Lung microvascular endothelial cell (primary cell): ENCODE results near the gene ZNHIT6. TPM values are rescaled to one million over a fixed set of nuclear protein-coding genes. Genes with fewer than 3 reads are reported as not detected.
"Not testable (repeated sequence)": the region's sequence is repeated elsewhere in the genome, so short reads cannot be mapped to it uniquely, and the experiment has no call there.

Experiments
- DNase-seq, 2 donors: peaks; one replicate each; pipeline versions ENCODE4 v3.0.0 to v3.0.0-alpha.2; 2010; ENCODE audit warnings: low read depth in 2 of 2
- total RNA-seq: library from RNA; depleted of rRNA; stranded (reverse); fragments of >200 nt; gene quantifications from 2 replicates; pipeline ENCODE4 v1.2.1, GENCODE V29; 2014

The ZNHIT6 gene
- total RNA-seq, 1 donor from 2014 or later: 11.1 TPM

GRCh38 chr1:85672031-85672660 lies 36.1 kb downstream of the ZNHIT6 start:
- no peak for DNase-seq

DNA sequence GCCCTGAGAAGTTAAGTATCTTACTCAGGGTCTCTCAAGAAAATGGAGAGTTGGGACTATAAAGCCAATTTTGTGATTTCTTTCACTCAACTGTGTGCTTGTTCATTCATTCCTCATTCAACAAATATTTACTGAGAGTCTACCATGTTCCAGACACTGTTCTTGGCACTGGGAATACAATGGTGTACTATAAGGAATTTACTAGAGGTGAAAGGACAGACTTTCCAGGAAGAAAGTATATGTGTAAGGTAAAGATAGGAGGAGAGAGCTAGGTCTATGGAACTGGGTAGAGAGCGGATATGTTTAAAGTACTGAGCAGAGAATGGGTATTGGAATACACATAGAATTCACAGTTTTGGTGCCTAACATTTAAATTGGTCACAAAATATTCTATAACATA lies 42.3 kb downstream of the ZNHIT6 start:
- no peak for DNase-seq

DNA sequence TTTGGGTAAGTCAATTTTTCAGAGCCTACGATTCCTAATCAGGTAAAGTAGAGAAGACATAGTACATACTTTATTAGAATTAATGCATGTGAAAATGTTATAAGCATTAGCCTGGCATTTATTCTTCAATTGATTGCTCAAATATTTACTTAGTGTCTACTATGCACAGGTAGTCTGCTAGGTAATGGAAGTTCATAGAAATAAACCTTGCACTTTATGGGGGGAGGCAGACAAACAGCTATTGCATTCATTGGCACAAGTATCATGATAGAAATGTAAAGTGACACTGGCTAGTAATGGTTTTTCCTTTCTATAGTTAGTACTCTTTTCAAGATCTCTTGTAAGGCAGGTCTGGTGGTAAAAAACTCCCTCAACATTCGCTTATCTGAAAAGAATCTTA lies 44.9 kb downstream of the ZNHIT6 start:
- no peak for DNase-seq

DNA sequence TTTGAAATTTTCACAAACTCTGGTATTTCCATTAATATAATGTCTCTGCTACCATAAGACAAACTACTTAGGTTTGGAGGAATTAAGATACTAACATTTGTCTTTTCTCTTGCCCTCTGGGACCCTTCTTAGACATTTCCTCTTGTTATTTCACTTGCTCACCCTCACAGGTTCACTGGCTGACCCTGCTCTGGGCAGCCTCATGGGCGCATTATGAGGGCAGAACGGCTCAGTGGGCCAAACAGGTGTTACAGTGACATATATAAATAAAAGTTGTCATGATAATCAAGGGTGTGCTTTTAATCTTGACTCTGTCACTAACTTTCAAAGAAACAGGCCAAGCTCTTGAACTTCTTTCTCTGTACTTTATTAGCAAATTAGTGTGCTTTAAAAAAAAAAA lies 46.5 kb downstream of the ZNHIT6 start:
- no peak for DNase-seq

DNA sequence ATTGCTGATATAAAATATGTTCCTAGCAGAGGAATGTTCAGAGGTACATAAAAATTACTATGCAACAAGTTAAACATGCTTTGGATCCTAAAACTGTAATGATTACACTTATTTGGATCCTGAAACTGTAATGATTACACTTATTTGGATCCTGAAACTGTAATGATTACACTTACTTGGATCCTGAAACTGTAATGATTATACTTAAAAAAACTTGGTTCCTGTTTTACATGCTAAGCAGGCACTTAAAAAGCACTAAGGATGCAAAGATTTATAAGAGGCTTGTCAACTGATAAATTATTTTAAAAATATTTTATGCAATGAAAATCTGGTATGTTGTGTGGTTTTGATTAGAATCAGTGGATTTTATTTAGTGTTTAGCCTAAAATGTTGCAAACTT lies 47.7 kb downstream of the ZNHIT6 start:
- no peak for DNase-seq

GRCh38 chr1:85659174-85659573 lies 49.1 kb downstream of the ZNHIT6 start:
- DNase-seq: no peak

GRCh38 chr1:85656948-85657347 lies 51.3 kb downstream of the ZNHIT6 start:
- no peak for DNase-seq

DNA sequence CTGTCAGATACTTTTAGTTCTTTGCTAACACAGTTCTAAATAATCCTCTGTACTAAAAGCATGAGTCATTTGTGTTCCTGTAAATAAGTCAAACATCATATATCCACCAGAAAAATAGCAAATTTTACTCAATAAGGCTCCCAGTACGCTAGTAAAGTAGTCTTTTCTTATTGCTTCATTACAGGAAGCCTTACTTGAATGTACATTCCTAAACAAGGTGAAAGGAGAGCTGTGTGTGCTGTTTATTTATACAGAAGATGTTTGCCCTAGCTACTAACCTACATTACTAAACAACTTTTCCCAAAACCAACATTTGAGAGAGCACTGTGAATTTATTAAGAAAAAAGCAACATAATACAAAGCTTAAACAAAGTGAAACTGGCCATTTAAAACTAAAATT lies 52.0 kb downstream of the ZNHIT6 start:
- DNase-seq: peak in 1 of 2 donors; percentile 11

GRCh38 chr1:85655315-85655714 lies 52.9 kb downstream of the ZNHIT6 start:
- no peak for DNase-seq

DNA sequence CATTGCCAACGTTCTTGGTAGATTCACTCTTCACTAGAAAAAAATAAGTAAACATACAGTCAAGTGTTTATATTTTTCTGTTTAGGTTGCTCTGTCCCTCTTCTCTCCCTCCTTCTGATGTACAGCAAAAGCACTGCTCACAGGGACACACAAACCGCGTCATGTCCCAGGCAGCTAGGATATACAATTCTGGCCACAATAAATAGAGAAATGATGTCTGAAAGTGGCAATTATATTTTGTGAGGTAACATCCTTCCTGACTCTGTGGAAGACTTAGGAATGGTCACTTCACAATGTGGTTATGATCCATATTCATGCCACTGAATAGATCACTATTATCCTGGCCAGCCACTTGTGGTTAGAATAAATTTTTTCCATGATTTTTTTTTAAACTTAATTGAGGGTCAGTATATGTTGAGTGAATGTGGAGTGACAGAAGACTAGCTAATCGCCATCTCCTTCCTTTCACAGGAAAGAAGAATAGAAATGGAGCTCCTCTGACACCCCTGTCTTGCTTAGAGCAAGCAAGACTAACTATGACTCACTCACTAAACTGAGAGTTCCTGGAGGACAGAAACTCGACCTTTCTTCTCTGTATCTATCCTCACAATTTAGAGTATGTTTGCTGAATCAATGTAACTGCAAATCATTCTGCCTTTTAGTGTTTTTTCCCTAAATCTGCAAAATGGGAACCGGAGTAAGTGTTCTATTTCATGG lies 54.0 kb downstream of the ZNHIT6 start:
- peak in 1 of 2 donors; percentile 66 for DNase-seq

DNA sequence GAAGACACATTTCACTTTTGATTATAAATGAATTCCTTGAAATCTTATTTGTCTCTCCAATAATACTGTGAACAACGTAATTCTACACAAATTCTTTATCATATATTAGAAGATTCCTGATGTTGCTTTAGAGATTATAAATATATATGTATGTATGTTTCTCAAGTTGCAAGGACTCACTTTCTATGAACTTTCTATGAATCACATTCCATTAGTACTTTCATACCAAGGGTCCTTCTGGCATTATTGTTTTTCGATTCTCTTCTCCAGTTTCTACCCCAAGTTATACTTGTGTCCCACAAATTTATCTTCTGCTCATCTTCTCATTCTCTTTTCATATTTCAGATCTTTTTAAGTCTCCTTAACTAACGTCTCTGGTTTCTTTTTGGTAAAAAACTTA lies 55.9 kb downstream of the ZNHIT6 start:
- DNase-seq: no peak

GRCh38 chr1:85650645-85651044 lies 57.6 kb downstream of the ZNHIT6 start:
- DNase-seq: no peak

DNA sequence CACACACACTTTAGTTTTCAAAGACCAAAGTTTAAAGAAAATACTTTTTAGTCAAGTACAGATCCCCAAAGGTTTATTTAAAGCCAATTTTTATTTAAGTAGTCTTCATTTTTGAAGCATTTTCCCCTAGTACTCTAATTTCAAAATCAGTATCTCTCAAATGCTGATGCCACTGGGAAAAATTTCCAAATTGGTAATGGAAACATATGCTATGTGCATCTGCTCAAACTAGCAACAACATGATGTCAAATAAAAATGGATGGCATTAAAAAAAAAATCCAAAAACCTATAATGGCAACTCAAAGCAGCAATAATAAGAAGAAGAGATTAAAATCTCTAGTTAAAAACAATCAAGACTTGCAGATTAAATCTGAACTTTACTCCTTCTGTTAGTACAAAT lies 58.6 kb downstream of the ZNHIT6 start:
- no peak for DNase-seq

- DNase-seq: not testable (repeated sequence)
Observed at GRCh38 chr1:85641598-85642556, 66.4 kb downstream of the ZNHIT6 start.

GRCh38 chr1:85639920-85640319 lies 68.3 kb downstream of the ZNHIT6 start:
- DNase-seq: not testable (repeated sequence)

- no peak for DNase-seq
Observed at GRCh38 chr1:85638412-85638811, 69.8 kb downstream of the ZNHIT6 start.

DNA sequence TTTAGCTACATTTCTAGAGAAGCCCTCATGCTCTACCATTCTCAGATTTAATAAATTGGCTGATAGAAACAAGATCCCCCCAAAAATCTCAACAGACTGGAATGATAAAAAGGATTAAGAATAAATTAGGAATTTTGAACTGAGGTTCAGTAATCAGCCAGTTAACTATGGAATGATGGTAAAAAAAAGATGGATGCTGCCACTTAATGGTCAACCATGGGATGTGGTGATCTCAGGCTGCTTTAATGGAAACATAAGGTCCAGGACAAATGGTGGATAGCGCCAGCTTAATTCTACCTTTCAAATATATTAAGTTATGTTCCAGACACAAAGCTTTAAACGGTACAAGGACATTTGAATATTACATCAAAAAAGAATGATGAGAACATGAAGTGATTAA lies 77.7 kb downstream of the ZNHIT6 start:
- peak in 1 of 2 donors; percentile 26 for DNase-seq

GRCh38 chr1:85629532-85629920 lies 78.7 kb downstream of the ZNHIT6 start:
- peak in 1 of 2 donors; percentile 19 for DNase-seq

DNA sequence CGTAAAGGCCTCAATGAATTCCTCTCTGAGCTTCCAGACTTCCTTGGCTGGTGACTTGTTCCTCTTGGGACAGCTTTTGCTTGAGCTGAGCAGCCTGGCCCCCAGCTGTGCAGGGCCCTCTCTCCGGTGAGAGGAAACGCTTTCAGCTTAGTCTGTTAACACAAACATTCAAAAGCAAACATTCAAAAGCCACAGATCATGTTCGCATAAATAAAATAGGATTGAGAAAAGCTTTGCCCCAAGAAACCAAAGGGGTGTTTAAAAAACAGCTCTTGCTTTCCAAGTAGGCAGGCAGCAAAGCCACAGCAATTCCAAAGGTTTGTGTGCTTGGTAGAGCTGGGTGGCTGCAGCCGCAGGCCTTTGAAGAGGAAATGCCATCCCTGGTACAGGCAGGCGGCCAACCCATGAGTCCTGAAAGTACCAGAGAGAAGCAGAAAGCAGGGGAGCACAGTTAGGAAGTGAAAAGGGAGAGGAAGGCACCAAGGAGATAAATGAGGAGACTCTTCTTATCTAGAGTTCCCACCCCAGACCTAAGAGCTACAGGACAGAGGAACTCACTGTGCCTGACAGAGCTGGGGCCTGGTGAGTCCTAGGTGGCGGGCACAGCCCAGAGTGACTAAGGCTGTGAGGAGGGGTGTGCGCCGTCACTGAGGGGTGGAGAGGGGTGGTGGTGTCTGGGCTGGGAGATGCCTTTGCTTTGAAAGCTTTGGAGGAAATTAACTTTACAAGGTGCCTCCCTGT lies 79.3 kb downstream of the ZNHIT6 start:
- DNase-seq: peak; percentile 67 to 69

DNA sequence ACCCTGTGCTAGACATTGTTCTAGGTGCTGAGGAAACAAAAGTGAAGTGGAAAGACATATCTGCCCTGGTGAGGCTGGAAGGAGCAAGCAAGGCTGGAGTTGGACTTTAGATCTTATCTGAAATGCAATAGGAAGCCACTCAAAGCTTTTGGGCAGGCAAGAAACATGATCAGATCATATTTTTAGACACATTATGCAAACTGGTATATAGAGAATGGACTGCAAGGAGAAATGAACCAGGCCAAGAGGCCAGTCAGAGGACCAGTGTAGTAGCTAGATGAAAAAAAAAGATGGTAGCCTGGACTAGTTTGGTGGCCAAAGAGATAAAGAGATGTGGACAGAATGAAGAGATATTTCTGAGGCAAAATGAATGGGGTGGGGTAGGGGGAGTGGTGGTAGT lies 81.4 kb downstream of the ZNHIT6 start:
- no peak for DNase-seq

GRCh38 chr1:85624361-85624760 lies 83.9 kb downstream of the ZNHIT6 start:
- no peak for DNase-seq
